Prostate gland (tissue), 2 donors: ENCODE measurements around the gene ADD1. TPM values are rescaled to one million over a fixed set of nuclear protein-coding genes. Genes with fewer than 3 reads are reported as not detected.
"Not testable (repeated sequence)": the region's sequence is repeated elsewhere in the genome, so short reads cannot be mapped to it uniquely, and the experiment has no call there.

ENCODE experiments used
- DNase-seq: peaks from one replicate; pipeline ENCODE4 v3.0.0-alpha.2; 2019; ENCODE audit warnings: low spot score
- H3K27ac ChIP-seq, 2 donors: fragments of 200-600 bp; sonication (generic); 2 replicates each; pipeline ENCODE4 v1.5.1; 2017 to 2019
- H3K27me3 ChIP-seq: fragments of 200-600 bp; sonication (generic); replicated peaks from 2 replicates; pipeline ENCODE4 v1.5.1; 2019; ENCODE audit not compliant: insufficient read depth
- H3K36me3 ChIP-seq, 2 donors: fragments of 200-600 bp; sonication (generic); 1 replicate in 1 of 2; 2 replicates in 1 of 2; pipeline versions ENCODE4 v1.5.1 to v1.8.1; 2017 to 2019
- H3K4me1 ChIP-seq: fragments of 200-600 bp; sonication (generic); replicated peaks from 2 replicates; pipeline ENCODE4 v1.5.1; 2019
- H3K4me3 ChIP-seq, 2 donors: fragments of 200-600 bp; sonication (generic); 2 replicates each; pipeline ENCODE4 v1.5.1; 2017 to 2019
- H3K9me3 ChIP-seq: fragments of 200-600 bp; sonication (generic); 2 replicates; pipeline ENCODE4 v1.5.1; 2017
- POLR2A ChIP-seq: fragments of 450-650 bp; IDR thresholded peaks from one replicate; pipeline ENCODE4 v1.6.1; 2016; ENCODE audit warnings: antibody characterized with exemption, mild to moderate bottlenecking
- POLR2AphosphoS5 ChIP-seq: sonication (generic); formaldehyde crosslinking; IDR thresholded peaks from one replicate; pipeline ENCODE4 v1.6.1; 2017; ENCODE audit warnings: antibody characterized with exemption
- WGBS: methylation state at CpG from one replicate; pipeline ENCODE4 v1.1.5; 2018; 5-methylcytosine and 5-hydroxymethylcytosine counted together
- intact Hi-C: fragments of 100-400 bp; cut with DNase I; formaldehyde crosslinking; loops from one replicate; pipeline ENCODE4 v1.14.2; 2022
- total RNA-seq, 2 donors: library from RNA; depleted of rRNA; stranded (reverse); fragments of >200 nt; gene quantifications; one replicate each; pipeline ENCODE4 v1.1.0, GENCODE V29; 2016
- TF ChIP-seq, protein P1 (sequence below), 4 experiments: fragments of 200-600 bp in 2 of 4; fragments of 450-650 bp in 2 of 4; sonication (generic) in 2 of 4; IDR thresholded peaks; 1 replicate in 3 of 4; 2 replicates in 1 of 4; pipeline ENCODE4 v1.5.1; 2016 to 2019; ENCODE audit warnings: antibody characterized with exemption in 4 of 4, mild to moderate bottlenecking in 2 of 4, moderate library complexity in 2 of 4

The ADD1 gene
- total RNA-seq, 2 donors from 2014 or later = 164 to 321 TPM

DNA sequence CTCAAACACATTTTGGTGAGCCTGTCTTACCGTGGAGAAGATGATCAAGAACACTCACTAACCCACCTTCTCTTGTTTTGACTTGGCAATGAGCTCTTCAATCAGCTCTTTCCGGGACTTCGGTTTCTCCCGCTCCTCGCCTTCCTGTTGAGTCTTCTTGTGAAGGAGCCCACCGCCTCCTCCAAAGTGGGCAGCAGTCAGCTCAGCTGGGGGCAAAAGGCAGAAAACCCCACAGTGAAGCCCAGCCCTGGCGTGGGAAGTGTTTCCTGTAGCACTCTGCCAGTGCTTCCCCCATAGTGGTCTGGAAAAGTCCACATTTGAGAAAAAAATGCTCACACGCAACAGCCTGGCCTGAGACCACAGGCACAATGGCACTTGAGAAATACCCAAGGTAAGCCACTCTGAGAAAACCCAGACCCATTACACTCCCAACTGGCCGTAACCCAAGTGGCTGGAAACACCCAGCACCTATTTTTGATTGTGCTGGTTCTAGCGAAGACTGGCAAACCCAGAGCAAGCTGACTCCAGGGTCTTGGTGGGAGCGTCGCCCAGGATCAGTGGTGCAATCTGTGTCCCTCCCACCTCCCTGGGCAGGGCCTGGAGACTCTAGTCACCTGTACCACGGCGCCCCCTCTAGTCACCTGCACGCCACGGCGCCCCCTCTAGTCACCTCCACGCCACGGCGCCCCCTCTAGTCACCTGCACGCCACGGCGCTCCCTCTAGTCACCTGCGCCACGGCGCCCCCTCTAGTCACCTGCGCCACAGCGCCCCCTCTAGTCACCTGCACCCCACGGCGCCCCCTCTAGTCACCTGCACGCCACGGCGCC is 110.9 kb downstream of the ADD1 start:
- intact Hi-C loops = no loop called here
- Histone ChIP-seq H3K9me3 (no peaks in the 10 kb centered on the region), H3K36me3 (peaks cover 10 to 15% of the 10 kb centered on the region in 2 donors)

DNA sequence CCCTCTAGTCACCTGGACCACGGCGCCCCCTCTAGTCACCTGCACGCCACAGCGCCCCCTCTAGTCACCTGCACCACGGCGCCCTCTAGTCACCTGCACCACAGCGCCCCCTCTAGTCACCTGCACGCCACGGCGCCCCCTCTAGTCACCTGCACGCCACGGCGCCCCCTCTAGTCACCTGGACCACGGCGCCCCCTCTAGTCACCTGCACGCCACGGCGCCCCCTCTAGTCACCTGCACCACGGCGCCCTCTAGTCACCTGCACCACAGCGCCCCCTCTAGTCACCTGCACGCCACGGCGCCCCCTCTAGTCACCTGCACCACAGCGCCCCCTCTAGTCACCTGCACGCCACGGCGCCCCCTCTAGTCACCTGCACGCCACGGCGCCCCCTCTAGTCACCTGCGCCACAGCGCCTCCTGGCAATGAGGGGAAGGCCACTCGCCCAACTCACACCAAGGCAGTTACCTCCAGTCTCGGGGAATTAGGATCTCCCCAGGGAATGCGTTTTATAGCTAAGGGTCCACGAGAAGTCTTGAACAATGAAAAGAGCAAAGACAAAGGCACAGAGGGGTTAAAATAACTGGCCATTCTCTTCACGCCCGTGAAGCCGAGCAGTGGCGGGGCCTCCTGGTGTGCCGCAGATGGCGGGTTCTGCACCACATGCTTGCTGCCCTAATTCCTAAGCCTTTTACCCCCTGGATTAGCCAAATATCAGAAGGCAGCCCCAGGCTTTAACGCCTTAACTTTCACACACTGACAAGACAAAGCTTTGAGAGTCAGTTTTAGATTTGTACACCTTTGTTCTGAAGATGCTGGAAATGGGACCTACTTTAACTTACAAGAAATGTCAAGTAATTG is 111.8 kb downstream of the ADD1 start:
- H3K27me3 ChIP-seq, intact Hi-C loops, H3K27ac ChIP-seq, H3K4me1 ChIP-seq, H3K9me3 ChIP-seq, H3K4me3 ChIP-seq, DNase-seq: not testable (repeated sequence)
- 92% methylated on average over 34 of the region's 44 CpGs for WGBS
- TF ChIP-seq, protein P1, sequence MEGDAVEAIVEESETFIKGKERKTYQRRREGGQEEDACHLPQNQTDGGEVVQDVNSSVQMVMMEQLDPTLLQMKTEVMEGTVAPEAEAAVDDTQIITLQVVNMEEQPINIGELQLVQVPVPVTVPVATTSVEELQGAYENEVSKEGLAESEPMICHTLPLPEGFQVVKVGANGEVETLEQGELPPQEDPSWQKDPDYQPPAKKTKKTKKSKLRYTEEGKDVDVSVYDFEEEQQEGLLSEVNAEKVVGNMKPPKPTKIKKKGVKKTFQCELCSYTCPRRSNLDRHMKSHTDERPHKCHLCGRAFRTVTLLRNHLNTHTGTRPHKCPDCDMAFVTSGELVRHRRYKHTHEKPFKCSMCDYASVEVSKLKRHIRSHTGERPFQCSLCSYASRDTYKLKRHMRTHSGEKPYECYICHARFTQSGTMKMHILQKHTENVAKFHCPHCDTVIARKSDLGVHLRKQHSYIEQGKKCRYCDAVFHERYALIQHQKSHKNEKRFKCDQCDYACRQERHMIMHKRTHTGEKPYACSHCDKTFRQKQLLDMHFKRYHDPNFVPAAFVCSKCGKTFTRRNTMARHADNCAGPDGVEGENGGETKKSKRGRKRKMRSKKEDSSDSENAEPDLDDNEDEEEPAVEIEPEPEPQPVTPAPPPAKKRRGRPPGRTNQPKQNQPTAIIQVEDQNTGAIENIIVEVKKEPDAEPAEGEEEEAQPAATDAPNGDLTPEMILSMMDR (IDR thresholded peaks at IDR 0.05) = peak in 1 of 4 experiments; percentile 20
- H3K36me3 ChIP-seq = peaks cover 5 to 12% of the 10 kb centered on the region in 2 donors

More for the DNA sequence above, 110.9 kb downstream of the ADD1 start:
- no peak overlapping the region for H3K27ac ChIP-seq
- no peaks in the 10 kb centered on the region for H3K4me1 ChIP-seq
- H3K27me3 ChIP-seq = no peaks in the 10 kb centered on the region
- TF ChIP-seq POLR2AphosphoS5 (no peak), POLR2A (no peak)
- TF ChIP-seq, protein P1 (IDR thresholded peaks at IDR 0.05) = no peak
- no peak overlapping the region for H3K4me3 ChIP-seq
- WGBS = 93% methylated on average over 33 of the region's 33 CpGs
- no peak for DNase-seq

DNA sequence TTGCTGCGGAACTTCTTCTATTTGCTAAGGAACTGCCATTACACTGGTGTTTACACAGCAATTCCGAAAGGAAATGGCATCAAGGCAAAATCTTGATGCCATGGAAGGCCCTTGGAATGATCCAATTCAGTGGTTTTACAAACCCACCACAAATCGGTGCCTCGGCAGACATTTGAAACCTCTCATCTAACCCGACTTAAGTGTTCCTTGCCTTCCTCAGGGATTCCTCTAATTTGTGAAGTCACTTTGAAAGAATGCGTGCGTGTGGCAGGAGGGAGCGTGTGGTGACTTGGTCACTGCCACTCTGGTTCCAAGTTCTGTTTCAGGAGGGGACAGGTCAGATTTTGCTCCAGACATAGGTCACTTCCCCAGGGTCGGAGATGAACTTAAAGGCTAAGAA is 114.8 kb downstream of the ADD1 start:
- TF ChIP-seq, protein P1 (IDR thresholded peaks at IDR 0.05) = no peak
- no peak for TF ChIP-seq POLR2A
- WGBS = 37% methylated on average over 9 of the region's 9 CpGs
- Histone ChIP-seq H3K9me3 (no peaks in the 10 kb centered on the region), H3K27me3 (no peaks in the 10 kb centered on the region), H3K36me3 (peaks cover 0 to 3% of the 10 kb centered on the region in 2 donors), H3K4me1 (no peaks in the 10 kb centered on the region), H3K27ac (no peak overlapping the region), H3K4me3 (no peak overlapping the region)
- intact Hi-C loops = no loop called here
- DNase-seq = no peak

DNA sequence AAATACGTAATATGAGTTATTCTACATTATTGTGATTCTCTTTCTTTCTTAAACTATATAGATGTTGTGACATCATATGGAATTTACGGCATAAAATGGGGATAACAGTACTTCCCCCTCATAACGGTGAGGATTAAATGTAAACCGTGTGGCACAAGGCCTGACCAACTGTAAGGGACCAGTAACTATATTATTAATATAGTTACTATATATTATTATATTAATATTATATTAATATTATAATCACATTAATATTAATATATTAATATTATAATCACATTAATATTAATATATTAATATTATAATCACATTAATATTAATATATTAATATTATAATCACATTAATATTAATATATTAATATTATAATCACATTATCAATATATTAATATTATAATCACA is 116.8 kb downstream of the ADD1 start:
- WGBS = 93% methylated on average over 4 of the region's 4 CpGs
- H3K27ac ChIP-seq, H3K4me1 ChIP-seq, H3K4me3 ChIP-seq, H3K27me3 ChIP-seq, H3K9me3 ChIP-seq, H3K36me3 ChIP-seq, DNase-seq: not testable (repeated sequence)
- intact Hi-C loops = loop anchor here (5.0 kb wide), 2 partner anchors 198 to 543 kb away; partner anchors contain the start of genes CFAP99 and ZFYVE28

DNA sequence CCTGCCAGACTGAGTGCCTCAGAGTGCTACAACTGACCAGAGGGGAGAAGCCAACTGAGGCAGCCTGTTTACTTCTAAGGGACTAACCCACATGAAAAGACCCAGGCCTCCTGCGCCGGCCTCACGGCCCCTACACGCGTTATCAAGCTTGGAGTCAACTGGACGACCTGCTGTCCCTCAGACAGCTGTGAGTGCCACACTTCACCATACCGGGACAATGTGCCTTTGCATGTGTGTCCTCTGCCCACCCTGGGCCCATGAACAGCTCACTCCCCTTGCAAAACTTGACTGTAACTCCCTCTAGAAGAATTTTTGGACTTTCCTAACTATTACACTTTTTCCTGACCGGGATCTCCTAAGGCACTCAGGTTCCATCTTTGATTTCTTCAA is 117.8 kb downstream of the ADD1 start:
- no peaks in the 10 kb centered on the region for H3K9me3 ChIP-seq
- WGBS = 71% methylated on average over 8 of the region's 8 CpGs
- no peak for TF ChIP-seq POLR2AphosphoS5
- TF ChIP-seq, protein P1 (IDR thresholded peaks at IDR 0.05) = no peak
- TF ChIP-seq POLR2A = no peak
- intact Hi-C loops = loop anchor here (5.0 kb wide), 2 partner anchors 199 to 544 kb away; partner anchors contain the start of genes CFAP99 and ZFYVE28
- no peaks in the 10 kb centered on the region for H3K4me1 ChIP-seq
- peaks cover 0 to 3% of the 10 kb centered on the region in 2 donors for H3K36me3 ChIP-seq
- H3K4me3 ChIP-seq = no peak overlapping the region
- no peak for DNase-seq
- no peak overlapping the region for H3K27ac ChIP-seq
- no peaks in the 10 kb centered on the region for H3K27me3 ChIP-seq
